H9 (cell line): ENCODE data around the gene ATF7IP2. TPM values are rescaled to one million over a fixed set of nuclear protein-coding genes. Genes with fewer than 3 reads are reported as not detected.

Experiments used
- DNase-seq: peaks from one replicate; pipeline ENCODE4 v3.0.0-alpha.2; 2017
- H2AFZ ChIP-seq: one replicate; pipeline ENCODE4 v1.6.1; 2013; ENCODE audit warnings: mild to moderate bottlenecking, low read length, control low read depth, moderate library complexity
- H2AK5ac ChIP-seq: 2 replicates; pipeline ENCODE4 v1.6.1; 2013; ENCODE audit warnings: low read length, control low read depth, mixed read lengths; ENCODE audit not compliant: insufficient read length
- H2BK120ac ChIP-seq: one replicate; pipeline ENCODE4 v1.6.1; 2013; ENCODE audit warnings: low read depth, mild to moderate bottlenecking, low read length, control low read depth, inconsistent platforms; ENCODE audit not compliant: poor library complexity, severe bottlenecking
- H2BK12ac ChIP-seq: 2 replicates; pipeline ENCODE4 v1.6.1; 2013; ENCODE audit warnings: low read length, control low read depth, mixed read lengths, low read depth; ENCODE audit not compliant: insufficient read length
- H2BK15ac ChIP-seq: 2 replicates; pipeline ENCODE4 v1.6.1; 2013; ENCODE audit warnings: low read depth, low read length, control low read depth
- H2BK20ac ChIP-seq: one replicate; pipeline ENCODE4 v1.6.1; 2013; ENCODE audit warnings: low read depth, mild to moderate bottlenecking, low read length, control low read depth, inconsistent platforms; ENCODE audit not compliant: poor library complexity, severe bottlenecking
- H2BK5ac ChIP-seq: 2 replicates; pipeline ENCODE4 v1.6.1; 2013; ENCODE audit warnings: low read length, control low read depth, mixed read lengths; ENCODE audit not compliant: insufficient read length
- H3K14ac ChIP-seq: 2 replicates; pipeline ENCODE4 v1.6.1; 2013; ENCODE audit warnings: low read length, control low read depth; ENCODE audit not compliant: insufficient read depth
- H3K18ac ChIP-seq: 2 replicates; pipeline ENCODE4 v1.6.1; 2013; ENCODE audit warnings: low read depth, mild to moderate bottlenecking, mixed read lengths, low read length, control low read depth; ENCODE audit not compliant: insufficient read length
- H3K23ac ChIP-seq: 2 replicates; pipeline ENCODE4 v1.6.1; 2013; ENCODE audit warnings: low read length, control low read depth, mixed read lengths, low read depth; ENCODE audit not compliant: insufficient read length
- H3K23me2 ChIP-seq: 2 replicates; pipeline ENCODE4 v1.6.1; 2013; ENCODE audit warnings: low read depth, mild to moderate bottlenecking, mixed read lengths, low read length, control low read depth; ENCODE audit not compliant: insufficient read length, poor library complexity, severe bottlenecking
- H3K27ac ChIP-seq: 2 replicates; pipeline ENCODE4 v1.5.1; 2013; ENCODE audit warnings: low read length, control low read depth, mixed read lengths, low read depth; ENCODE audit not compliant: insufficient read length
- H3K27me3 ChIP-seq: 2 replicates; pipeline ENCODE4 v1.6.1; 2013; ENCODE audit warnings: low read length, control low read depth, inconsistent platforms; ENCODE audit not compliant: insufficient read depth
- H3K4ac ChIP-seq: 2 replicates; pipeline ENCODE4 v1.6.1; 2013; ENCODE audit warnings: low read depth, mild to moderate bottlenecking, control low read depth, inconsistent platforms, low read length, moderate library complexity
- H3K4me1 ChIP-seq: 2 replicates; pipeline ENCODE4 v1.6.1; 2013; ENCODE audit warnings: low read length, control low read depth, inconsistent platforms; ENCODE audit not compliant: insufficient read depth
- H3K4me2 ChIP-seq: 2 replicates; pipeline ENCODE4 v1.6.1; 2013; ENCODE audit warnings: low read length, control low read depth, mixed read lengths; ENCODE audit not compliant: insufficient read length, insufficient read depth
- H3K56ac ChIP-seq: 2 replicates; pipeline ENCODE4 v1.6.1; 2013; ENCODE audit warnings: low read depth, mild to moderate bottlenecking, mixed read lengths, low read length, control low read depth; ENCODE audit not compliant: insufficient read length
- H3K79me1 ChIP-seq: 2 replicates; pipeline ENCODE4 v1.6.1; 2013; ENCODE audit warnings: low read depth, mild to moderate bottlenecking, moderate library complexity, low read length, control low read depth, inconsistent platforms; ENCODE audit not compliant: insufficient read depth, poor library complexity, severe bottlenecking
- H3K79me2 ChIP-seq: 2 replicates; pipeline ENCODE4 v1.6.1; 2013; ENCODE audit warnings: low read length, control low read depth, inconsistent platforms; ENCODE audit not compliant: insufficient read depth
- H3K9ac ChIP-seq: 2 replicates; pipeline ENCODE4 v1.6.1; 2013; ENCODE audit warnings: low read length, control low read depth, mixed read lengths; ENCODE audit not compliant: insufficient read length; ENCODE audit errors: extremely low read depth
- H3K9me3 ChIP-seq: one replicate; pipeline ENCODE4 v1.6.1; 2013; ENCODE audit warnings: low read depth, low read length, inconsistent platforms; ENCODE audit not compliant: control insufficient read depth
- H3T11ph ChIP-seq: one replicate; pipeline ENCODE4 v1.6.1; 2013; ENCODE audit warnings: mild to moderate bottlenecking, low read length, control low read depth, inconsistent platforms
- H4K20me1 ChIP-seq: one replicate; pipeline ENCODE4 v1.6.1; 2013; ENCODE audit not compliant: control insufficient read depth, insufficient read length, insufficient read depth
- H4K5ac ChIP-seq: 2 replicates; pipeline ENCODE4 v1.6.1; 2013; ENCODE audit warnings: low read depth, mild to moderate bottlenecking, mixed read lengths, low read length, control low read depth; ENCODE audit not compliant: insufficient read length
- H4K8ac ChIP-seq: replicated peaks from 2 replicates; pipeline ENCODE4 v1.6.1; 2013; ENCODE audit warnings: low read length, control low read depth, mixed read lengths, low read depth; ENCODE audit not compliant: insufficient read length
- H4K91ac ChIP-seq: 2 replicates; pipeline ENCODE4 v1.6.1; 2013; ENCODE audit warnings: low read depth, mild to moderate bottlenecking, moderate library complexity, mixed read lengths, low read length, control low read depth; ENCODE audit not compliant: insufficient read length
- H3K27ac Mint-ChIP-seq, 3 experiments: 2 replicates in 2 of 3; 3 replicates in 1 of 3; pipeline ENCODE4 v1.8.0; 2020 to 2021; ENCODE audit warnings: mixed read lengths in 3 of 3, mild to moderate bottlenecking in 1 of 3, moderate library complexity in 1 of 3
- H3K27me3 Mint-ChIP-seq: 2 replicates; pipeline ENCODE4 v1.8.0; 2021; ENCODE audit warnings: low read depth, mild to moderate bottlenecking, moderate library complexity, mixed read lengths
- H3K36me3 Mint-ChIP-seq, 3 experiments: 2 replicates in 2 of 3; 3 replicates in 1 of 3; pipeline ENCODE4 v1.8.0; 2020 to 2021; ENCODE audit warnings: low read depth in 3 of 3, mixed read lengths in 3 of 3; ENCODE audit not compliant: insufficient read depth in 1 of 3
- H3K4me1 Mint-ChIP-seq, 2 experiments: 2 replicates each; pipeline ENCODE4 v1.8.0; 2020; ENCODE audit warnings: mixed read lengths in 2 of 2
- H3K4me3 Mint-ChIP-seq, 2 experiments: 2 replicates in 1 of 2; 3 replicates in 1 of 2; pipeline ENCODE4 v1.8.0; 2020 to 2021; ENCODE audit warnings: mild to moderate bottlenecking in 2 of 2, mixed read lengths in 2 of 2, moderate library complexity in 1 of 2
- H3K9me3 Mint-ChIP-seq, 2 experiments: 2 replicates in 1 of 2; 3 replicates in 1 of 2; pipeline ENCODE4 v1.8.0; 2020; ENCODE audit warnings: mild to moderate bottlenecking in 2 of 2, mixed read lengths in 2 of 2, moderate library complexity in 1 of 2
- WGBS: extraction: QIAGEN DNeasy Blood & Tissue Kit; methylation state at CpG from one replicate; pipeline ENCODE4 v1.1.7; 2013; ENCODE audit warnings: missing lambda C conversion rate, low lambda C conversion rate, mixed read lengths; ENCODE audit not compliant: insufficient read length; ENCODE audit errors: extremely low coverage; 5-methylcytosine and 5-hydroxymethylcytosine counted together
- total RNA-seq: library from RNA; stranded (reverse); gene quantifications from 2 replicates; pipeline ENCODE4 v1.2.1, GENCODE V29; 2021
- TF ChIP-seq, protein P1 (sequence below): fragments of 200-600 bp; sonication (generic); conservative IDR thresholded peaks from 3 replicates; pipeline ENCODE4 v1.8.0; 2021; ENCODE audit warnings: antibody characterized with exemption, mild to moderate bottlenecking

The ATF7IP2 gene
- total RNA-seq, 1 experiment from 2014 or later: 21.5 TPM

GRCh38 chr16:10352262-10352661, 33.6 kb upstream of the ATF7IP2 start:
- Histone ChIP-seq H3K4ac (no peak overlapping the region), H2BK120ac (no peak overlapping the region), H3K18ac (no peak overlapping the region), H4K20me1 (no peaks in the 10 kb centered on the region), H3K9me3 (no peaks in the 10 kb centered on the region), H3K4me2 (no peak overlapping the region), H3T11ph (no peak overlapping the region), H3K14ac (no peak overlapping the region), H4K5ac (no peak overlapping the region), H2BK5ac (no peak overlapping the region), H2AFZ (no peak overlapping the region), H2BK15ac (no peak overlapping the region), H4K8ac (no peak overlapping the region), H3K9ac (no peak overlapping the region), H3K23ac (no peak overlapping the region), H3K56ac (no peak overlapping the region), H2AK5ac (no peak overlapping the region), H3K23me2 (no peaks in the 10 kb centered on the region), H3K79me1 (no peaks in the 10 kb centered on the region), H2BK12ac (no peak overlapping the region), H3K27me3 (no peaks in the 10 kb centered on the region), H3K79me2 (no peaks in the 10 kb centered on the region), H3K4me1 (no peaks in the 10 kb centered on the region), H3K27ac (no peak overlapping the region), H4K91ac (no peak overlapping the region), H2BK20ac (no peak overlapping the region)
- WGBS: no CpG with 5 or more reads among the region's 2 CpGs
- TF ChIP-seq, protein P1, sequence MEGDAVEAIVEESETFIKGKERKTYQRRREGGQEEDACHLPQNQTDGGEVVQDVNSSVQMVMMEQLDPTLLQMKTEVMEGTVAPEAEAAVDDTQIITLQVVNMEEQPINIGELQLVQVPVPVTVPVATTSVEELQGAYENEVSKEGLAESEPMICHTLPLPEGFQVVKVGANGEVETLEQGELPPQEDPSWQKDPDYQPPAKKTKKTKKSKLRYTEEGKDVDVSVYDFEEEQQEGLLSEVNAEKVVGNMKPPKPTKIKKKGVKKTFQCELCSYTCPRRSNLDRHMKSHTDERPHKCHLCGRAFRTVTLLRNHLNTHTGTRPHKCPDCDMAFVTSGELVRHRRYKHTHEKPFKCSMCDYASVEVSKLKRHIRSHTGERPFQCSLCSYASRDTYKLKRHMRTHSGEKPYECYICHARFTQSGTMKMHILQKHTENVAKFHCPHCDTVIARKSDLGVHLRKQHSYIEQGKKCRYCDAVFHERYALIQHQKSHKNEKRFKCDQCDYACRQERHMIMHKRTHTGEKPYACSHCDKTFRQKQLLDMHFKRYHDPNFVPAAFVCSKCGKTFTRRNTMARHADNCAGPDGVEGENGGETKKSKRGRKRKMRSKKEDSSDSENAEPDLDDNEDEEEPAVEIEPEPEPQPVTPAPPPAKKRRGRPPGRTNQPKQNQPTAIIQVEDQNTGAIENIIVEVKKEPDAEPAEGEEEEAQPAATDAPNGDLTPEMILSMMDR: no peak
- Mint-ChIP-seq H3K36me3 (no peaks in the 10 kb centered on the region), H3K4me3 (no peak overlapping the region), H3K9me3 (peaks cover 4 to 8% of the 10 kb centered on the region in 2 experiments; a peak in 3 of 5 replicates), H3K4me1 (no peaks in the 10 kb centered on the region), H3K27ac (no peak overlapping the region), H3K27me3 (no peaks in the 10 kb centered on the region; the same call in 1 of the 2 replicates)
- no peak for DNase-seq
